ENCODE results near the gene TICAM1.

DNA sequence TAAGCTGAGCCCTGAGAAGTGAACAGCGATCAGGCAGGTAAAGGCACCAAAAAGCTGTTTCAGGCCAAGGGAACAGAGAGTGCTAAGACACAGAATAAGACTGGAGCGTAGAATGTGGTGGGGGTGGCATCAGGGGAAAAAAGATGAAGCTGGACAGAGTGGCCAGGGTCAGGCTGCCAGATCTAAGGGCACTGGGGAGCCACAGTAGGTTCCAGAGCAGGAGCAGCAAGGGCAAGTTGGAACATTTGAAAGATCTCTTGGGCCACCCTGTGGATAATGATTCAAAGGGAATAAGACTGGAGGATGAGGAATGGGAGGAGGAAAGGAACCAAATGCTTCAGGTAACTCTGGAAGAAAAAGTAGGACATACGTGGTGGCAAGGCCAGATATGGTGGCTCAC lies 42.4 kb upstream of the TICAM1 start:
- TF ChIP-seq POLR2AphosphoS5 (IDR thresholded peaks at IDR 0.05; ENCODE audit: low read depth) (no peak), EZH2 (IDR thresholded peaks at IDR 0.05; ENCODE audit: low read depth, unreplicated experiment) (no peak), CREB1 (CRISPR knock-in tag; IDR thresholded peaks at IDR 0.05; ENCODE audit: low read depth) (no peak), NANOG (IDR thresholded peaks at IDR 0.05; ENCODE audit: borderline replicate concordance) (no peak), STAT1 (IDR thresholded peaks at IDR 0.05; ENCODE audit: unreplicated experiment) (no peak), EZH2phosphoT487 (IDR thresholded peaks at IDR 0.05; ENCODE audit: unreplicated experiment) (no peak), ZNF114 (CRISPR knock-in tag; IDR thresholded peaks at IDR 0.05) (no peak), JUNB (IDR thresholded peaks at IDR 0.05; ENCODE audit: unreplicated experiment) (no peak), ZNF331 (CRISPR knock-in tag; IDR thresholded peaks at IDR 0.05; ENCODE audit: low read depth) (no peak)
- TF ChIP-seq, protein P1, sequence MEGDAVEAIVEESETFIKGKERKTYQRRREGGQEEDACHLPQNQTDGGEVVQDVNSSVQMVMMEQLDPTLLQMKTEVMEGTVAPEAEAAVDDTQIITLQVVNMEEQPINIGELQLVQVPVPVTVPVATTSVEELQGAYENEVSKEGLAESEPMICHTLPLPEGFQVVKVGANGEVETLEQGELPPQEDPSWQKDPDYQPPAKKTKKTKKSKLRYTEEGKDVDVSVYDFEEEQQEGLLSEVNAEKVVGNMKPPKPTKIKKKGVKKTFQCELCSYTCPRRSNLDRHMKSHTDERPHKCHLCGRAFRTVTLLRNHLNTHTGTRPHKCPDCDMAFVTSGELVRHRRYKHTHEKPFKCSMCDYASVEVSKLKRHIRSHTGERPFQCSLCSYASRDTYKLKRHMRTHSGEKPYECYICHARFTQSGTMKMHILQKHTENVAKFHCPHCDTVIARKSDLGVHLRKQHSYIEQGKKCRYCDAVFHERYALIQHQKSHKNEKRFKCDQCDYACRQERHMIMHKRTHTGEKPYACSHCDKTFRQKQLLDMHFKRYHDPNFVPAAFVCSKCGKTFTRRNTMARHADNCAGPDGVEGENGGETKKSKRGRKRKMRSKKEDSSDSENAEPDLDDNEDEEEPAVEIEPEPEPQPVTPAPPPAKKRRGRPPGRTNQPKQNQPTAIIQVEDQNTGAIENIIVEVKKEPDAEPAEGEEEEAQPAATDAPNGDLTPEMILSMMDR (conservative IDR thresholded peaks at IDR 0.05; ENCODE audit: low read depth in 2 of 2): no peak
- TF ChIP-seq, protein P2, sequence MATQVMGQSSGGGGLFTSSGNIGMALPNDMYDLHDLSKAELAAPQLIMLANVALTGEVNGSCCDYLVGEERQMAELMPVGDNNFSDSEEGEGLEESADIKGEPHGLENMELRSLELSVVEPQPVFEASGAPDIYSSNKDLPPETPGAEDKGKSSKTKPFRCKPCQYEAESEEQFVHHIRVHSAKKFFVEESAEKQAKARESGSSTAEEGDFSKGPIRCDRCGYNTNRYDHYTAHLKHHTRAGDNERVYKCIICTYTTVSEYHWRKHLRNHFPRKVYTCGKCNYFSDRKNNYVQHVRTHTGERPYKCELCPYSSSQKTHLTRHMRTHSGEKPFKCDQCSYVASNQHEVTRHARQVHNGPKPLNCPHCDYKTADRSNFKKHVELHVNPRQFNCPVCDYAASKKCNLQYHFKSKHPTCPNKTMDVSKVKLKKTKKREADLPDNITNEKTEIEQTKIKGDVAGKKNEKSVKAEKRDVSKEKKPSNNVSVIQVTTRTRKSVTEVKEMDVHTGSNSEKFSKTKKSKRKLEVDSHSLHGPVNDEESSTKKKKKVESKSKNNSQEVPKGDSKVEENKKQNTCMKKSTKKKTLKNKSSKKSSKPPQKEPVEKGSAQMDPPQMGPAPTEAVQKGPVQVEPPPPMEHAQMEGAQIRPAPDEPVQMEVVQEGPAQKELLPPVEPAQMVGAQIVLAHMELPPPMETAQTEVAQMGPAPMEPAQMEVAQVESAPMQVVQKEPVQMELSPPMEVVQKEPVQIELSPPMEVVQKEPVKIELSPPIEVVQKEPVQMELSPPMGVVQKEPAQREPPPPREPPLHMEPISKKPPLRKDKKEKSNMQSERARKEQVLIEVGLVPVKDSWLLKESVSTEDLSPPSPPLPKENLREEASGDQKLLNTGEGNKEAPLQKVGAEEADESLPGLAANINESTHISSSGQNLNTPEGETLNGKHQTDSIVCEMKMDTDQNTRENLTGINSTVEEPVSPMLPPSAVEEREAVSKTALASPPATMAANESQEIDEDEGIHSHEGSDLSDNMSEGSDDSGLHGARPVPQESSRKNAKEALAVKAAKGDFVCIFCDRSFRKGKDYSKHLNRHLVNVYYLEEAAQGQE (IDR thresholded peaks at IDR 0.05; ENCODE audit: unreplicated experiment): no peak
- TF ChIP-seq, protein P3, sequence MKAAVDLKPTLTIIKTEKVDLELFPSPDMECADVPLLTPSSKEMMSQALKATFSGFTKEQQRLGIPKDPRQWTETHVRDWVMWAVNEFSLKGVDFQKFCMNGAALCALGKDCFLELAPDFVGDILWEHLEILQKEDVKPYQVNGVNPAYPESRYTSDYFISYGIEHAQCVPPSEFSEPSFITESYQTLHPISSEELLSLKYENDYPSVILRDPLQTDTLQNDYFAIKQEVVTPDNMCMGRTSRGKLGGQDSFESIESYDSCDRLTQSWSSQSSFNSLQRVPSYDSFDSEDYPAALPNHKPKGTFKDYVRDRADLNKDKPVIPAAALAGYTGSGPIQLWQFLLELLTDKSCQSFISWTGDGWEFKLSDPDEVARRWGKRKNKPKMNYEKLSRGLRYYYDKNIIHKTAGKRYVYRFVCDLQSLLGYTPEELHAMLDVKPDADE (IDR thresholded peaks at IDR 0.05): no peak
- TF ChIP-seq, protein P4, sequence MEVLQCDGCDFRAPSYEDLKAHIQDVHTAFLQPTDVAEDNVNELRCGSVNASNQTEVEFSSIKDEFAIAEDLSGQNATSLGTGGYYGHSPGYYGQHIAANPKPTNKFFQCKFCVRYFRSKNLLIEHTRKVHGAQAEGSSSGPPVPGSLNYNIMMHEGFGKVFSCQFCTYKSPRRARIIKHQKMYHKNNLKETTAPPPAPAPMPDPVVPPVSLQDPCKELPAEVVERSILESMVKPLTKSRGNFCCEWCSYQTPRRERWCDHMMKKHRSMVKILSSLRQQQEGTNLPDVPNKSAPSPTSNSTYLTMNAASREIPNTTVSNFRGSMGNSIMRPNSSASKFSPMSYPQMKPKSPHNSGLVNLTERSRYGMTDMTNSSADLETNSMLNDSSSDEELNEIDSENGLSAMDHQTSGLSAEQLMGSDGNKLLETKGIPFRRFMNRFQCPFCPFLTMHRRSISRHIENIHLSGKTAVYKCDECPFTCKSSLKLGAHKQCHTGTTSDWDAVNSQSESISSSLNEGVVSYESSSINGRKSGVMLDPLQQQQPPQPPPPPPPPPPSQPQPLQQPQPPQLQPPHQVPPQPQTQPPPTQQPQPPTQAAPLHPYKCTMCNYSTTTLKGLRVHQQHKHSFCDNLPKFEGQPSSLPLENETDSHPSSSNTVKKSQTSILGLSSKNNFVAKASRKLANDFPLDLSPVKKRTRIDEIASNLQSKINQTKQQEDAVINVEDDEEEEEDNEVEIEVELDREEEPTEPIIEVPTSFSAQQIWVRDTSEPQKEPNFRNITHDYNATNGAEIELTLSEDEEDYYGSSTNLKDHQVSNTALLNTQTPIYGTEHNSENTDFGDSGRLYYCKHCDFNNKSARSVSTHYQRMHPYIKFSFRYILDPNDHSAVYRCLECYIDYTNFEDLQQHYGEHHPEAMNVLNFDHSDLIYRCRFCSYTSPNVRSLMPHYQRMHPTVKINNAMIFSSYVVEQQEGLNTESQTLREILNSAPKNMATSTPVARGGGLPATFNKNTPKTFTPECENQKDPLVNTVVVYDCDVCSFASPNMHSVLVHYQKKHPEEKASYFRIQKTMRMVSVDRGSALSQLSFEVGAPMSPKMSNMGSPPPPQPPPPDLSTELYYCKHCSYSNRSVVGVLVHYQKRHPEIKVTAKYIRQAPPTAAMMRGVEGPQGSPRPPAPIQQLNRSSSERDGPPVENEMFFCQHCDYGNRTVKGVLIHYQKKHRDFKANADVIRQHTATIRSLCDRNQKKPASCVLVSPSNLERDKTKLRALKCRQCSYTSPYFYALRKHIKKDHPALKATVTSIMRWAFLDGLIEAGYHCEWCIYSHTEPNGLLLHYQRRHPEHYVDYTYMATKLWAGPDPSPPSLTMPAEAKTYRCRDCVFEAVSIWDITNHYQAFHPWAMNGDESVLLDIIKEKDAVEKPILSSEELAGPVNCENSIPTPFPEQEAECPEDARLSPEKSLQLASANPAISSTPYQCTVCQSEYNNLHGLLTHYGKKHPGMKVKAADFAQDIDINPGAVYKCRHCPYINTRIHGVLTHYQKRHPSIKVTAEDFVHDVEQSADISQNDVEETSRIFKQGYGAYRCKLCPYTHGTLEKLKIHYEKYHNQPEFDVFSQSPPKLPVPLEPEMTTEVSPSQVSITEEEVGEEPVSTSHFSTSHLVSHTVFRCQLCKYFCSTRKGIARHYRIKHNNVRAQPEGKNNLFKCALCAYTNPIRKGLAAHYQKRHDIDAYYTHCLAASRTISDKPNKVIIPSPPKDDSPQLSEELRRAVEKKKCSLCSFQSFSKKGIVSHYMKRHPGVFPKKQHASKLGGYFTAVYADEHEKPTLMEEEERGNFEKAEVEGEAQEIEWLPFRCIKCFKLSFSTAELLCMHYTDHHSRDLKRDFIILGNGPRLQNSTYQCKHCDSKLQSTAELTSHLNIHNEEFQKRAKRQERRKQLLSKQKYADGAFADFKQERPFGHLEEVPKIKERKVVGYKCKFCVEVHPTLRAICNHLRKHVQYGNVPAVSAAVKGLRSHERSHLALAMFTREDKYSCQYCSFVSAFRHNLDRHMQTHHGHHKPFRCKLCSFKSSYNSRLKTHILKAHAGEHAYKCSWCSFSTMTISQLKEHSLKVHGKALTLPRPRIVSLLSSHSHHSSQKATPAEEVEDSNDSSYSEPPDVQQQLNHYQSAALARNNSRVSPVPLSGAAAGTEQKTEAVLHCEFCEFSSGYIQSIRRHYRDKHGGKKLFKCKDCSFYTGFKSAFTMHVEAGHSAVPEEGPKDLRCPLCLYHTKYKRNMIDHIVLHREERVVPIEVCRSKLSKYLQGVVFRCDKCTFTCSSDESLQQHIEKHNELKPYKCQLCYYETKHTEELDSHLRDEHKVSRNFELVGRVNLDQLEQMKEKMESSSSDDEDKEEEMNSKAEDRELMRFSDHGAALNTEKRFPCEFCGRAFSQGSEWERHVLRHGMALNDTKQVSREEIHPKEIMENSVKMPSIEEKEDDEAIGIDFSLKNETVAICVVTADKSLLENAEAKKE (CRISPR knock-in tag; IDR thresholded peaks at IDR 0.05): no peak

Data from GM23338 (cell line).